ENCODE measurements around the gene PPY. TPM values are rescaled to one million over a fixed set of nuclear protein-coding genes. Genes with fewer than 3 reads are reported as not detected.
A peak's percentile ranks its signal among the peaks of the same experiment; 100 is the strongest.

Gene PPY
- total and polyA plus RNA-seq, 2 donors (not counting 1 experiment from before 2014, with no cell fraction given) = not detected

DNA sequence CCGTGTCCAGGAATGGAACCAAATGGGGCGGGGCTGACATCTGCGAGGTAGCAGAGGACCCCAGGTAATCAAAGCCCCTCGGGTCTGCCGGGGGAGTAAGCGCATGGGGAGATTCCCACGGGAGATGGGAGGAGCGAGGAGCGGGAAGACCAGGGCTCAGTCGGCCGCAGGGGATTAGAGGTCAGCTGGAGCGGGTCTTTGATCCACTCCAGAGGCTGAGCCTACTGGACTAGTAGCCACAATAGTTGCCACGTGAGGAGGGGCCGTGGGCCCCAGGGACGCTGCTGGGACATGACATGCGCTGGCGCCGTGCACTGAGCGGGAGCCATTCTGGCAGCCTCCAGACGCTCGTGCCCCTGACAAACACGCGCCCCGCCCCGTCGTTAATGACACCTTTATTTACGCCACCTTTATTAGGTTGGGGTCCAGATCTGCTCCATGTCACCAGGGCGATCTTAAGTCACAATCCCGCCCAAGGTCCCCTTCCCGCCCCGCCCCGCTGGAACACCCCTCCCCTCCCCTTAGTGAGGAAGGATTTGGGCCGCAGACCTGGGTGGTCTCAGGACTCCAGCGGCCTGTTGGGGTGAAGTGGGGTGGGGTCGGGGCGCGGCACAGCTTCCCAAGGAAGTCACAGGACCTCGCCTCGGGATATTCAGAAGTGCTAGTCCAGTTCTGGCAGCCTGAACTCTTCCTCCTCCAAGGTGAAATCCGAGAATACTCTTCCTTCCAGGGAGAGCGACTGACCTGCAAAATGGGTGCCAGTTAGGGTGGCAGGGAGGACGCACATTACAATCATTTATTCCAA, 15.0 kb downstream of the PPY start:
- H3K4me3 Mint-ChIP-seq = peak overlapping the region; percentile 82
- peaks cover 0 to 44% (median 9%) of the 10 kb centered on the region in 4 experiments for H3K27me3 ChIP-seq (replicated peaks in 1 of 4; ENCODE audit: control extremely low read depth in 1 of 4, control insufficient read depth in 3 of 4, insufficient read depth in 4 of 4, low read length in 3 of 4)
- intact Hi-C loops (cut with micrococcal nuclease) = no loop called here
- peaks cover 56% of the 10 kb centered on the region for H3K27me3 Mint-ChIP-seq
- peak overlapping the region; percentile 64 for H3K4me2 ChIP-seq (replicated peaks; ENCODE audit: low read depth, low read length, poor library complexity, severe bottlenecking)
- TF ChIP-seq EZH2 (IDR thresholded peaks at IDR 0.05; ENCODE audit: borderline replicate concordance, insufficient read depth, low read depth, low read length, poor library complexity, severe bottlenecking) (no peak), CTCF (IDR thresholded peaks at IDR 0.05) (no peak)
- no peaks in the 10 kb centered on the region for H3K36me3 ChIP-seq (replicated peaks in 1 of 2; ENCODE audit: control extremely low read depth in 1 of 2, control insufficient read depth in 1 of 2, extremely low read depth in 1 of 2, insufficient read depth in 2 of 2, low read length in 1 of 2)
- no peak overlapping the region for H3K27ac ChIP-seq (ENCODE audit: low read length in 2 of 2)
- H3K79me2 ChIP-seq (ENCODE audit: control insufficient read depth, insufficient read depth, low read length) = no peaks in the 10 kb centered on the region
- ChIA-PET CTCF (no interaction called here), POLR2A (no interaction called here)
- ATAC-seq (ENCODE audit: low read depth) = no peak
- peak overlapping the region in 2 of 5 experiments; percentile 21 to 30 for H3K4me3 ChIP-seq (ENCODE audit: control extremely low read depth in 1 of 5, extremely low read depth in 1 of 5, insufficient read depth in 1 of 5, low read depth in 2 of 5, low read length in 4 of 5)
- peaks cover 15% of the 10 kb centered on the region for H3K4me1 Mint-ChIP-seq
- H3K9ac ChIP-seq (ENCODE audit: low read length) = peak overlapping the region; percentile 25
- peaks cover 13 to 15% of the 10 kb centered on the region in 2 donors for H3K4me1 ChIP-seq (ENCODE audit: control insufficient read depth in 2 of 2, insufficient read depth in 2 of 2, low read length in 2 of 2)
- H3K9me3 Mint-ChIP-seq (ENCODE audit: insufficient read depth) = no peaks in the 10 kb centered on the region
- no peaks in the 10 kb centered on the region for H4K20me1 ChIP-seq (ENCODE audit: control insufficient read depth, insufficient read depth, low read length, poor library complexity, severe bottlenecking)
- peak overlapping the region; percentile 44 for H2AFZ ChIP-seq (ENCODE audit: insufficient read depth, low read depth, low read length, poor library complexity, severe bottlenecking)
- 9% methylated on average over 28 of the region's 42 CpGs for WGBS (ENCODE audit: insufficient coverage)
- H3K27ac Mint-ChIP-seq = no peak overlapping the region
- no peak for DNase-seq
- H3K9me3 ChIP-seq (ENCODE audit: control extremely low read depth in 1 of 3, control insufficient read depth in 2 of 3, insufficient read depth in 1 of 3, low read length in 2 of 3) = peaks cover 0 to 4% (median 0%) of the 10 kb centered on the region in 3 donors

DNA sequence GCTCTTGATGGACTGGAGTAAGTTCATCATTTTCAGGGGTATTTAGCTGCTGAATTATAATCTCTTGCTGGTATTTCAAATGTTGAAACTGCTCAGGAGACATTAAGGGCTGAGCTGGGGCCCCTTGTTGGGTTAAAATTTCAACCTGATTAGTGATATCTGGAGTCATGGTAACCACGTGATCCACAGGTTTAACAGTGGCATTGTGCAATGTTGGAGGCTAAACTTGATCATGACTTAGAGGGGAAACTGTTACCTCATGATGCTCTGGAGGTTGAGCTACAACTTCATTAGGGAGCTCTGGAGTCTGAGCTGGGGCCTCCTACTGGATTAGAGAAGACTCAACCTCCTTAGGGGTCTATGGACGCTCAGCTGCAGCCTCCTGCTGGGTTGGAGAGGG, 17.7 kb downstream of the PPY start:
- Mint-ChIP-seq H3K27me3 (peaks cover 57% of the 10 kb centered on the region), H3K4me3 (no peak overlapping the region), H3K27ac (no peak overlapping the region), H3K4me1 (peaks cover 15% of the 10 kb centered on the region), H3K9me3 (ENCODE audit: insufficient read depth) (no peaks in the 10 kb centered on the region)
- Histone ChIP-seq H3K4me2 (replicated peaks; ENCODE audit: low read depth, low read length, poor library complexity, severe bottlenecking) (no peak overlapping the region), H3K4me1 (ENCODE audit: control insufficient read depth in 2 of 2, insufficient read depth in 2 of 2, low read length in 2 of 2) (peaks cover 13 to 15% of the 10 kb centered on the region in 2 donors), H3K27ac (ENCODE audit: low read length in 2 of 2) (no peak overlapping the region), H2AFZ (ENCODE audit: insufficient read depth, low read depth, low read length, poor library complexity, severe bottlenecking) (no peak overlapping the region), H4K20me1 (ENCODE audit: control insufficient read depth, insufficient read depth, low read length, poor library complexity, severe bottlenecking) (no peaks in the 10 kb centered on the region), H3K9ac (ENCODE audit: low read length) (no peak overlapping the region), H3K4me3 (ENCODE audit: control extremely low read depth in 1 of 5, extremely low read depth in 1 of 5, insufficient read depth in 1 of 5, low read depth in 2 of 5, low read length in 4 of 5) (no peak overlapping the region), H3K79me2 (ENCODE audit: control insufficient read depth, insufficient read depth, low read length) (no peaks in the 10 kb centered on the region), H3K9me3 (ENCODE audit: control extremely low read depth in 1 of 3, control insufficient read depth in 2 of 3, insufficient read depth in 1 of 3, low read length in 2 of 3) (peaks cover 0 to 4% (median 0%) of the 10 kb centered on the region in 3 donors), H3K27me3 (replicated peaks in 1 of 4; ENCODE audit: control extremely low read depth in 1 of 4, control insufficient read depth in 3 of 4, insufficient read depth in 4 of 4, low read length in 3 of 4) (peaks cover 0 to 39% (median 9%) of the 10 kb centered on the region in 4 experiments), H3K36me3 (replicated peaks in 1 of 2; ENCODE audit: control extremely low read depth in 1 of 2, control insufficient read depth in 1 of 2, extremely low read depth in 1 of 2, insufficient read depth in 2 of 2, low read length in 1 of 2) (no peaks in the 10 kb centered on the region)
- no peak for TF ChIP-seq EZH2 (IDR thresholded peaks at IDR 0.05; ENCODE audit: borderline replicate concordance, insufficient read depth, low read depth, low read length, poor library complexity, severe bottlenecking)
- TF ChIP-seq CTCF (IDR thresholded peaks at IDR 0.05) = no peak
- 73% methylated on average over 2 of the region's 2 CpGs for WGBS (ENCODE audit: insufficient coverage)
- intact Hi-C loops (cut with micrococcal nuclease) = no loop called here
- ChIA-PET POLR2A (no interaction called here), CTCF (interaction anchor here (1.2 to 1.4 kb wide), 2 partner anchors 10 to 20 kb away, joined by 4 read pairs; no protein-coding TSS in a partner anchor)
- ATAC-seq (ENCODE audit: low read depth) (no peak), DNase-seq (no peak)

Data from B cell (primary cell).